AG08396 (cell line): ENCODE measurements around the gene ERBIN.
"Not testable (repeated sequence)": the region's sequence is repeated elsewhere in the genome, so short reads cannot be mapped to it uniquely, and the experiment has no call there.

Source experiments
- DNase-seq: peaks from one replicate; pipeline ENCODE4 v3.0.0; 2012; ENCODE audit warnings: low spot score, mixed read lengths

ERBIN gene

DNA sequence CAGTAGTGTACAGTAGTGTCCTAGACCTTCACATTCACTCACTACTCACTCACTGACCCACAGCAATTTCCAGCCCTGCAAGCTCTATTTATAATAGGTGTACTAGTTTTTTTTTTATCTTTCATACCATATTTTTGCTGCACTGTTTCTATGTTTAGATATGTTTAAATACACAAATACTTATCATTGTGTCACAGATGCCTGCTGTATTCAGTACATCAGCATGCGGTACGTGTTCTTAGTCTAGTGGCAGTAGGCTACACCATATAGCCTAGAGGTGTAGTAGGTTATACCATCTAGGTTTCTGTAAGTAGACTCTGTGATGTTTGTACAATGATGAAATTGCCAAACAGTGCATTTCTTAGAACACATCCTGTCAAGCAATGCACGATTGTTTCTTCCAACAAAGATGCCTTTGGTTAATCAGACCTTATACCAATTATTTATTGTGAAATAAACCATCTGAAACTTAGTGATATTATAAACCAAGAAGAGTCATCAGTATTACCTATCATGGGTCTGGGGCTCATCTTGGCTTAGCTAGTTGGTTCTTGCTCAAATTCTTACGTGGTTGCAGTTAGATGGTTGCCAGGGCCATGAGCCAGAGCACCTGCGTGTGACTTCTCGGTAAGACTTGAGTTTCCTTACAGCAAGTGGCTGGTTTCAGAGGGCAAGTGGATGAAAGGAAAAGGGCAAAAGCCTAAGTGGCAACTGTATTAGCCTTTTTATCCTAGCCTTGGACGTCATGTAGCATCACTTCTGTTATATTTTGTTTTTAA, 41.1 kb downstream of the ERBIN start:
- no peak for DNase-seq

DNA sequence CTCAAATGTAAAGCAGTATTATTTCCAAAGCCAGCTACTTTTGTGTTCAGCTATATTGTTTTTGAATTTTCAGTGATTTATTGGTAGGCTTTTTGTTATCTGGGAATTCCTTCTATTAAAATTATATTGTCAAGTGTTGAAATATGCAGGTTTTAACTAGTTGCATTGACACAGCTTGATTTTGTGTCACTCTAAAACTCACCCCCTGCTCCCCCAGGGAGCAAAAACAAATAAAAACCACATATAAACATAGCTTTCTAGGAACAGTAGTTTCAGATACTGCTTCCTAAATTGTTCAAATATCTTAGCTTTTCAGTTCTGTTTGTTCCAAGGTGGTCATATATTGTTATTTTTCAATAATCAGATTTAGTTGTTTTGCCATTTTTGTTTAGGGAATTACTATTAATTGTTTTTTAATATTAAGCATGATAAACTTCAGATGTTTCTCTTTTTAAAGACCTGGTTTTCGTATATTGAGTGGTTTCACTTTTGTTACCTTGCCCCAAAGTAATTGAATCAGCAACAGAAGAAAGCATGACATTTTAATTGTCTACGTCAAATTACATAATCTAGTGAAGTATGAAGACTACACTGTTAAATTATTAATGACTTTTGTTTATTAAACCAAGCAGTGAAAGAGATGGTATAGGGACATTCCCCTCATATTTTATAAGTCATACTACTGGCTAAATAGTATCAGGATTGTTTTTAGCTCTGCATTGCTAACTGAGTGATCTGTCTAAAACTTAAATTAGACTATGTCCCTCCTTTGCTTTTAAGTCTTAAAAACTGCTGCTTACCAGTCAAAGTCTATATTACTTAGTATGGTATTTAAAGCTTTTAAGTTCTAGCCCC, 43.4 kb downstream of the ERBIN start:
- DNase-seq = no peak

DNA sequence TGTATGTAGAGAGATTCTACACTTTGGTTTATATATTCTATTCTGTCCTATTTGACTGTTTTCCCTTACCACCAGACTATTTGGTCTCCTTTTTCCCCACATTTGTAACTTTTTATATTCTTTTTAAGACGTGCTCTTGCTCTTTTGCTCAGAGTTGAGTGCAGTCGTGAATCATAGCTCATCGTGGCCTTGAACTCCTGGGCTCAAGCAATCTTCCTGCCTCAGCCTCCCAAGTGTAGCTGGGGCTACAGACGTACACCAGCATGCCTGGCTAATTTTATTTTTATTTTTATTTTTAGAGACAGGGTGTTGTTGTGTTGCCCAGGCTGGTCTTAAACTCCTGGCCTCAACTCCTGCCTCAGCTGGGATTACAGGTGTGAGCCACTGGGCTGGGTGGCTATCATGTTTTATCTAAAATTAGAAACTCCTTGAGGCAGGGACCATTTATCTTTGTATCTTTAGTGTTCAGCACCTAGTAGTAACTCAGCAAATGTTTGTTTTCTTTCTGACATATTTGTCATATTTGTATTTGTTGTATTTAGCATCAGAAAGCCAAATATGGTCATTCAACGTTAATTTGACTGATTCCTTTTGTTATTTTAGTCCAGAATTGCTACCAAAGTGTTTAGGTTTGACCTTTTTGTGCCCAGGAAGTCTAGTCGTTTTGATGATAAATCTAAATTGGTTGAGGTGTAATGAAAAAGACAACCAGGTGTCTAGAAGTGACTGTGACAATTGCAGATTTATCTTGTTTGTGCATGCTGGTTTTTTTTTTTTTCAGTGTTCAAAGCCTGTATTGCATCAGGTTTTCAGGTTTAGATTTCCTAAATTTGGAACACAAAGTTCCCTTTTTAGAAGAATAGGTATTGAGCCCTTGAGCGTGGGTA, 44.3 kb downstream of the ERBIN start:
- no peak for DNase-seq

- DNase-seq = no peak
These were observed 45.3 kb downstream of the ERBIN start for GRCh38 chr5:65971643-65972042.

- not testable (repeated sequence) for DNase-seq
These were observed 46.5 kb downstream of the ERBIN start for GRCh38 chr5:65972896-65973295.

- peak; percentile 30 for DNase-seq
These were observed 51.9 kb downstream of the ERBIN start for GRCh38 chr5:65978251-65978650.

DNA sequence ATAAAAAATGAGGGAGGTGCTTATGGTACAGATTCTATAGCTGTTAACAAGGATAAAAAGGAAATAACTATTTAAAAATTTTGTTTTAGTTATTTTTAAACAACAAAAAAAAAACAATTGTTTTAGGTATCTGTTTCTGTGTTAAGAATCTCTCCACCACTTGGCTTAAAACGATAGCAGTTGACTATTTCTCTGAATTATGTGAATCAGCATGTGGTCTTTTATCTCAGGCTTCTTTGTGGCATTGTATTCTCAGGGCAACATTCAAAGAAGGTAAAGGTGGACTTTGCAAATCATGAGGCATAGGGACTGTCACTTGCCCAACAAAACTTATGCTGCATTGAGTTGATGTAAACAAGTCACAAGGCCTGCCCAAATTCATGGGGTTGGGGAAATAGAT, 55.2 kb downstream of the ERBIN start:
- no peak for DNase-seq

DNA sequence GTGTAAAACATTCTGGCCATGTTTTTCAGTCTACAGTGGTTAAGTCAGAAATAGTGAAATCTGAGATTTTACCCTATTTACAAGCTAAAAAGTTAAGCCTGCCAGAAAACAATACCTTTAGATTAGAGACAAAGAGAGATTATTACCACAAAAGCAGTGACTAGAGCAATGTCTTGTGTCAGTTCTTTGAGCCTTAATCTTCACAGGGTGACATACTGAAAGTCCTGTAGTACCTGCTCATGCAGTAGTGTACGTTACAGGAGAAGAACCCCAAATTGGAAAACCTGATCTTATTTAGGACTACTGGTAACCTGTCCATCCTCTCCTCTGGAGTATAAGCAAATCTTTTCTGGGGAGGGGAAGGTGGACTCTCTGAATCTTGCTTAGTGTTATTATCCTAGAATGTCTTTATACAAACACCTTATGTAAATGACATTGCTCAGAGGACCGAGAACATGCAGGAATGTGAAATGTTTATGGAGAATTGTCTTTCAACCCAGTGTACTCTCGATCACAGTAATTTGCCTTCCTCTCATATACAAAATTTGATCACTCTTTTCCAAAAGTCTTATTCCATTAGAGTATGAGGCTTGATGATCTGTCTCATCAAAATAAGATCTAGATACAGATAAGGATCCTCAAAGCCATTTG, 55.7 kb downstream of the ERBIN start:
- no peak for DNase-seq

- DNase-seq = no peak
These were observed 56.3 kb downstream of the ERBIN start for GRCh38 chr5:65982635-65983034.

- DNase-seq = no peak
These were observed 57.9 kb downstream of the ERBIN start for GRCh38 chr5:65984098-65984885.

DNA sequence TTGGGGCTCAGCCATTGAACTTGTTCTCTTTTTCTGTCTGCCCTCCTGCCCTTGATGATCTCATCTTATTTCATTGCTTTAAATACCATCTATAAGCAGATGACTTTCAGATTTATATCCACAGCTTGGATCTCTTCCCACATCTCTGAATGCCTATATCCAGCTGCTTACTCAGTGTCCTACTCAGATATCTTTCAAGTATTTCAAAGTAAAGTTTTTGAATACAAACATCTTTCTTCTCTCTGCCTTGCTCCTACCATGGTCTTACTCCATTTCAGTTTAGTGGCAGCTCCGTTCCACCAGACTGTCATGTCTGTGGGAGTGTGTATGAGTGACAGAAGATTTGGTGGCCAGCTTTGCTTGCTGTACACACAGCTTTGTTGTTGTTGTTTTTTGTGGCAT, 59.7 kb downstream of the ERBIN start:
- DNase-seq = no peak

GRCh38 chr5:65986796-65987195, 60.4 kb downstream of the ERBIN start:
- no peak for DNase-seq

- DNase-seq = no peak
These were observed 61.6 kb downstream of the ERBIN start for GRCh38 chr5:65987982-65988381.

DNA sequence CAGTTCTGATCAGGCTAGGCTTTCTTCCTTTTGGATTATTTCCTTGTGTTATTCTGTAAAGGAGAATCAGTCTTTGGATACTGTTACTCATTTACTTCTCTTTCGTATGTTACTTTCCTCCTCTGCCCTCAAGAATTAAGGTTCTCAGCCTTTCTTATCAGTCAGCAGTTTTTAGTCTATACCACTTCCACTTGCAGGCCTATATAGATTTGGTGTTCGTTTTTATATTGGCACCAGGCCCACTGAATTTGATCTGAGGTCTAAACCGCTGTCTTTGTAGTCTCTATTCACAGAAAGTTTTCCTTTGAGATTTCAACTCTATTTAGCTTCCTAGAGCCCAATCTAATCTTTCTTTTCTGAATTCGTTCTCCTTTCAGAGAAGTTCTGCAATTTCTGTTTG, 62.8 kb downstream of the ERBIN start:
- DNase-seq = no peak

DNA sequence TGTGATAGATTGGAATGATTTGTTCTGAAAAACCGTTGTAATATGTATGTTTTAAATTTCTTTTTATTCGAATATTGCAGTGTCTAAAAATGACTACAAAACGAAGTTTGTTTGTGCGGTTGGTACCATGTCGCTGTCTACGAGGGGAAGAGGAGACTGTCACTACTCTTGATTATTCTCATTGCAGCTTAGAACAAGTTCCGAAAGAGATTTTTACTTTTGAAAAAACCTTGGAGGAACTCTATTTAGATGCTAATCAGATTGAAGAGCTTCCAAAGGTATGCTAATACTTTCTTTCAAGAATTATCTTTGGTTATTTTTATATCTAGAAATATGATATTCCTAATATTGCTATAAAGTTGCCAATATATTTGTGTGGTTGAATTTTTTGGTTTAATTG, 66.3 kb downstream of the ERBIN start:
- DNase-seq = no peak

- DNase-seq = no peak
These were observed 67.9 kb downstream of the ERBIN start for GRCh38 chr5:65994117-65994786.

GRCh38 chr5:65999061-65999723, 72.8 kb downstream of the ERBIN start:
- DNase-seq = no peak

GRCh38 chr5:66001952-66002351, 75.6 kb downstream of the ERBIN start:
- DNase-seq = no peak

- DNase-seq = no peak
These were observed 76.0 kb downstream of the ERBIN start for GRCh38 chr5:66002415-66002814.

GRCh38 chr5:66004216-66004615, 77.8 kb downstream of the ERBIN start:
- no peak for DNase-seq
